Stimulated activated CD4-positive, alpha-beta T cell treated with anti-CD3 and anti-CD28 coated beads, Interleukin-4, amount 100 ng/mL, for 1 hour (primary cell): ENCODE measurements around the gene SUN3.

Experiments used
- DNase-seq: peaks from one replicate; pipeline ENCODE4 v3.0.0-alpha.2; 2020

The SUN3 gene, protein sequence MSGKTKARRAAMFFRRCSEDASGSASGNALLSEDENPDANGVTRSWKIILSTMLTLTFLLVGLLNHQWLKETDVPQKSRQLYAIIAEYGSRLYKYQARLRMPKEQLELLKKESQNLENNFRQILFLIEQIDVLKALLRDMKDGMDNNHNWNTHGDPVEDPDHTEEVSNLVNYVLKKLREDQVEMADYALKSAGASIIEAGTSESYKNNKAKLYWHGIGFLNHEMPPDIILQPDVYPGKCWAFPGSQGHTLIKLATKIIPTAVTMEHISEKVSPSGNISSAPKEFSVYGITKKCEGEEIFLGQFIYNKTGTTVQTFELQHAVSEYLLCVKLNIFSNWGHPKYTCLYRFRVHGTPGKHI

GRCh38 chr7:48028938-48029337 is at the start of gene SUN3:
TSS of gene SUN3 (minus strand) at chr7:48029107. CDS start at chr7:48028938, 169 bp downstream.
- DNase-seq, result no peak

DNA sequence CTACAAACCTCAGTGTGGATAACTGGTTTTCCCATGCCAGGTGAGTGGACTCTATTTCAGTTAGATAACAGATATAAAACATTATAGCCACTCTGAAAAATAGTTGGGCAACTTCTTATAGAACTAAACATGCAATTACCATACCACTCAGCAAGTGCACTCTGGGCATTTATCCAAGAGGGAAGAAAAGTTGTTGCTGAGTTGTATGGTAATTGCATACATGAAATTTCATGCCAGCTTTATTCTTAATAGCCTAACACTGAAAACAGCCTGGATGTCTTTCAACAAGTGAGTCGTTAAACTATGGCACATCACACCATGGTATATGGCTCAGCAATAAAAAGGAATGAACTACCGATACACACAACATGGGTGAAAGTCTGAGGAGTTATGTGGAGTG is 49.6 kb upstream of the SUN3 start:
- no peak for DNase-seq

GRCh38 chr7:48077423-48077822 is 48.5 kb upstream of the SUN3 start:
- no peak for DNase-seq

DNA sequence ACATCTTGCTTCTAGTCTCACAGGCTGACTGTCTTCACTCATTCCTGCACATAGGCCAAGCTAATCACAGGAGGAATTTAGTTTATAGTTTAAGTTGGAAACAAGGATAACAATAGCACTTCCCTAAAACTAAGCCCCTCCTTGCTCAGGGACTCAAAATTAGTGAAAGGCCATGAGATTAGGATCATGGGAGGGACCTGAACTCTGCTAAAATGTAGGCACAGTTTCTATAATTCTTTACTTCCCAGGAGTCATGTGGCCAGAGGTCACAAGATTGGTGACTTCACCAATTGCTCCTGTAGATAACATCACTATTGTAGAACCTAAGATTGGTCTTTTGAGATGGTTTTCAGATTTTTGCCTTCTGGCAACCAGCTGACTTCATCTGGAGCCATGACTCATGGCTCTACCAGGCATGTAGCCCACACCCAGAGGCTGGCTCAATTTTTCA is 45.3 kb upstream of the SUN3 start:
- DNase-seq, result no peak

GRCh38 chr7:48067475-48067874 is 38.6 kb upstream of the SUN3 start:
- no peak for DNase-seq

DNA sequence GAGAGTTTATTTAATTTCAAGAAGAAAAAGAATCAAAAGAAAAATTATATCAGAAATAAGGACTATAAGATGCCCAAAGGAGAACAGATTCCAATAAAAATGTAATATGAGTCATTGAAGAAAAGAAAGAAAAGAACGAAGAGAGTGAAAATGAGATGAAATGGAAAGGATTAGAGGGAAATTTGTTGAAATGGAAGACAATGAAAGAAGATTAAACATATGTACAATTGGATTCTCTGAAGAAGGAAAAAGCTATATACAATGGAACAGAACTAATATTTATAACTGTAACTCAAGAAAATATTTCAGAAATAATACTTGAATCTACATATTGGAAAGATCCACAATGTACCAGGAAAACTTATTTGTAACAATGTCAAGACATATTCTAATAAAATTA is 35.1 kb upstream of the SUN3 start:
- DNase-seq, result no peak

GRCh38 chr7:48059706-48060105 is 30.8 kb upstream of the SUN3 start:
- no peak for DNase-seq

GRCh38 chr7:48058990-48059389 is 30.1 kb upstream of the SUN3 start:
- DNase-seq, result no peak

GRCh38 chr7:48053736-48054135 is 24.8 kb upstream of the SUN3 start:
- no peak for DNase-seq

- no peak for DNase-seq
Observed at GRCh38 chr7:48052748-48053147, 23.8 kb upstream of the SUN3 start.

DNA sequence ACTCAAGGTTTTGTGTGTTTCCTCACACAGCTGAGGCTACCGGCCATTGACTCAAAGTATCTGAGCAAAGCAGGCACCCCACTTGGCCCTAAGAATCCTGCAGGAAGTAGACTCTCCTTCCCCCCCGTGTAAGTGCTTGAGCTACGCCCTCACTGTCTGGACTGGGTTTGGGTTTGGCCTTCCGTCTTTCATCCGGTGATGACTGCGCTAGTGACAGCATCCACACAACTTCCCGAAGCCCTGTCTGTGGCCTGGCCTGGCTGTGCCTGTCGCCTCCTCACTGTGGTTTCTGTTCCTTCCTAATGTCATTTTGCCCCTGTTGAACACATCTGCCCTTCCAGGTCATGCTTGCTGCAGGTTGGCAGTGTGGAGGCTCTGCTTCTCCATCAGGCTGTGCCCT is 20.9 kb upstream of the SUN3 start:
- no peak for DNase-seq

DNA sequence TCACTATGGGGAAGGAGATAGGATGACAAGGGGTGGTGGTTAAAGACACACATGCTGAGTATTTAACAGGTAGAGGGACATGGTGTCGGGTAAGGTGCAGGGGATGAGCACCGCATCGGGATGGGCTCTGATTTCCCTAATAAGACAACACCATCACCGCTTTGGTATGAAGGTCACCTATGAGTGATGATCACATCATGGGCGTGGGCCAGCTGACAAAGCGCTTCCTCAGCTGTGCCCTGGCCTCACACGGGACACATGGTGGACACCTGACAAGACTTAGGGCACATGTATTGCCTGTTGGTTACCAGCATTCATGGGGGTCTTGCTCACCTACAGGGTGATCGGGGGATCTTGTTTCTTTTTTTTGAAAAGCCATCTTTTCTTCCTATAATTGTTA is 19.2 kb upstream of the SUN3 start:
- no peak for DNase-seq

DNA sequence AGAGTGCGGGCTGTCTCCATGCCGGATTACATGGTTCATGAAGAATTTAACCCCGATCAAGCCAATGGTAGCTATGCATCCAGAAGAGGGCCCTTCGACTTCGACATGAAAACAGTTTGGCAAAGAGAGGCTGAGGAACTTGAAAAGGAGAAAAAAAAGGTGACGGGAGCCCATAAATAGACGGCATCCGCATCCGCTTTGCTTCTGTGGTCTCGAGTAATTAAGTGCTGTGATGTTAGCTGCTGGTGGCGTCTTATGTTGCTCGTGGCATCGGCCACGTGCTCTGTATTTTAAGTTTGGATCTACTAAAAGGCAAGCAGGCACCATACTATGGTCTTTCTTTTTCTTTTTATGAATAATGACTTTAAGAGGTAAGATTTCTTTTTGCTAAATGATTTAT is 17.6 kb upstream of the SUN3 start:
- no peak for DNase-seq

- DNase-seq, result no peak
Observed at GRCh38 chr7:48045195-48045765, 16.4 kb upstream of the SUN3 start.

DNA sequence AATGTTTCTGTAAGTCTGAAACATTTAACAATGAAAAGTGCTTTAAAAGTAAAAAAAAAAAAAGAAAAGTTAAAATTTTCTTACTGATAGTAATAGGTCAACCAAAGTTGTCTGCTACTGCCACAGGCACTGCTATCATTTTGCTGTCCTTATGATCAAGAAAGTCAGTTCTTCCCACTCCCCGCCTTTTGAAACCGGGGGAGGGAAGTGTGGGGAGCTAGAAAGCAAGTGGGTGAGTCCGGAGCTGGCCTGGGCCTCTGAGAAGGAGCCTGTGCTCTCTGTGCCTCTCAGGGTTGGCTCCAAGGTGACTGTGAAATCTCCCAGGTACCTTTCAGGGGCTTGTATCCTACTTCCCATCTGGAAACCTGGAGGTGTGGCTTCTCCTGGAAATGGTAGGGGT is 13.7 kb upstream of the SUN3 start:
- no peak for DNase-seq

DNA sequence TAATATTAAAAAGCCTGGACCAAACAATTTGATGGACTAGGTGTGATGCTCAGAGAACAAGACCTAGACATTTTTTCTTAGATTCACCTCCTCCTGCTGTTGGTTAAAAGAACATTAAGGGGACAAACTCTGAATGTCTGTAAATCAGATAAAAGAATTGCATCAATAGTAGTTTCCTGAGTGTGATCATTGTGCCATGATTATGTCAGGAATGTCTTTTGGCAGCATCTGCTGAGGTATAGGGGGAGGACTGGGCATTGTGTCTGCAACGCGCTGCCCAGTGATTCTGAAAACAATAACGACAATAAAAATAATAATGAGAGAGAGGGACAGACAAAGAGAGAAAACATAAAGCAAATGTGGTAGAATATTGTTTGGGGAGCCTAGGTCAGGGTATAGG is 13.3 kb upstream of the SUN3 start:
- DNase-seq, result no peak

GRCh38 chr7:48041653-48041970 is 12.7 kb upstream of the SUN3 start:
- no peak for DNase-seq

- no peak for DNase-seq
Observed at GRCh38 chr7:48040944-48041652, 12.2 kb upstream of the SUN3 start.

DNA sequence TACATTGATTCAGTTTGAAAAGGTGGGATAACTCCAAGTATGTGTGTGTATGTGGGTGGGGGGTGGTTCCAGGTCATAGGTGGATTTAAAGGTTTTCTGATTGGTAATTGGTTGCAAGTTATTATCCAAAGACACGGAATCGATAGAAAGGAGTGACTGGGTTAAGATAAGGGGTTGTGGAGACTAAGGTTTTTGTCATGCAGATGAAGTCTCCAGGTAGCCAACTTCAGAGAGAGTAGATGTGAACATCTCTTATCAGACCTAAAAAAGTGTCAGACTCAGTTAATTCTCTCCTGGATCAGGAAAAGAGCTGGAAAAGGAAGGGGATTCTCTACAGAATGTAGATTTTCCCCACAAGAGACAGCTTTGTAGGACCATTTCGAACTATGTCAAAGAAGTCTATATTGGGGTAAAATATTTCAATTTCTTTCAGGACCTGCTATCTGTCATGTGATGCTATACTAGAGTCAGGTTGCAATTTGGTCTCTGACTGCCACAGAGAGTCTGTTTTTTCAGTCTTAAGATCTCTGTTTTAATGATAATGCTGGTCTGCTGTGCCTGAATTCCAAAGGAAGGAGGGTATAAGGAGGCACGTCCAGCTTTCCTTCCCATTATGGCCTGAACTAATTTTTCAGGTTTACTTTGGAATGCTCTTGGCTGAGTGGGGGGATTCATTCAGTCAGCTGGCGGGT is 10.1 kb upstream of the SUN3 start:
- no peak for DNase-seq

GRCh38 chr7:48035967-48036478 is 7.1 kb upstream of the SUN3 start:
- no peak for DNase-seq

DNA sequence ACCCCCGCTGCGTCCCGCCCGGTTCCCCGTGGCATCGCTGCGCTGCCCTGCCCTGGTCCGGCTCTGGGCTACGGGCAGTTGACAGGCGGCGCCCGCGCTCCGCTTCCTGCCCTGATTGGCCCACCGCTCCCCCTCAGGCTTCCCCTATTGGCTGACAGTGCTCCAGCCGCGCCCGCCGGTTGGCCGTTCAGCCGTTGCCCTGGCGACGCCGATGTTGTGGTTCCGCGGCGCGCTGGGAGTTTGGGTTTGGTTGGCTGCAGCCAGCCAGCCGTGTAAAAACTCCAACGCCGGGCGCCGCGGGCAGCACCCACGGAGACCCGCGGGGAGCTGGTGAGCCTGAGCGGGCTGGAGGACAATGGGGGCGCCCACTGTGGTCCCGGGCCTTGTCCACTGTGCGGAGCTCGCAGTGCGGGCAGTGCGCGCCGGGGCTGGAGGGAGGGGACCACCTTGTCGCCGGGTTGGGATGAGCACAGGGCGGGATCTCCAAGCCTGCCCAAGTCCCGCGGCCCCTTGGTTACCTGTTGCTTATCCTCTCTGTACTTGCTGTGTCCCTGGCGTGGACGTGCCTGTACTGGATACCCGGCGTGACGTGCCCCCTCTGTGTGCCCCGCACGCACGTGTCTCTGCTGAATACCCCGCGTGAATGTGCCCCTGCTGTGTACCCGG is 6.5 kb upstream of the SUN3 start, which contains the start of gene C7orf57:
Gene C7orf57, plus strand, starts transcription at position 243 of the 666 bp plus-strand sequence. CDS start 766 bp downstream, outside the sequence.
- DNase-seq, result peak; percentile 86

DNA sequence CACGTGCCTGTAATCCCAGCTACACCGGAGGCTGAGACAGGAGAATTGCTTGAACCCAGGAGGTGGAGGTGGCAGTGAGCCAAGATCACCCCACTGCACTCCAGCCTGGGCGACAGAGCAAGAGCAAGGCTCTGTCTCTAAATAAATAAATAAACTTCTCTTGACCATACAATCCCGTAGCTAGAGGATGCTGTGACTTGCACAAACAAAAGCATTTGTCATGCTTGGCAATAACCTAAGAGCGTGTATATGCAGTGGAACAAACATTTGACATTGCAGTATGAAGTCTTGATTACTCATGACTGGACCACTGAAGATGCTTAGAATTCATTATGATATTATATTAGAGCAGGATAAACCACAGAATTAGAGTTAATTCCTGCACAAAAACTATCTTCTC is 5.0 kb upstream of the SUN3 start:
- no peak for DNase-seq

GRCh38 chr7:48031111-48031510 is 2.2 kb upstream of the SUN3 start:
- DNase-seq, result no peak
